D341Med (cell line): Measurements from ENCODE around the gene MAP3K1.

ENCODE experiments used
- DNase-seq: peaks from one replicate; pipeline ENCODE4 v3.0.0; 2012; ENCODE audit warnings: low spot score

MAP3K1 gene

GRCh38 chr5:56909294-56910209, 94.2 kb downstream of the MAP3K1 start, which contains the start of gene SETD9:
Gene SETD9 (plus strand): TSS chr5:56909596. CDS start chr5:56909646, 50 bp downstream.
- peak; percentile 97 for DNase-seq

GRCh38 chr5:56910210-56910965, 95.0 kb downstream of the MAP3K1 start:
- peak; percentile 52 for DNase-seq

DNA sequence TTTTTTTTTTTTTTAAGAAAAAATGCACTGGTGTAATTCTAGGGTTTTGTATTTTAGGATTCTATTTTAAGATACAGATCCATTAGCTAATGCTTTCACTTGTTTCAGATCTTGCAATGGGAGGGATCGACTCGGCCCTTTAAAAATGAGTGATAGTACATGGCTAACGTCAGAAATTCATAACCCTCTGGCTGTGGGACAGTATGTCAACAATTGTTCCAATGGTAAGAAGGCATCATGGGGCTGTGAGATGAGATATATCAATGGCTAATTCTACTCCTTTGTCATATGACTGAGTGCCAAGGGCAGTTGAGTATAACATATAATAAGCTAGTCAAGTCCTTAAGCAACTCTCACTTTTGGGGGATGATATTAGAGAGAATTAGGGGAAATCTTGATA, 98.4 kb downstream of the MAP3K1 start:
- no peak for DNase-seq

GRCh38 chr5:56914678-56915077, 99.3 kb downstream of the MAP3K1 start:
- no peak for DNase-seq

GRCh38 chr5:56917534-56917933, 102.2 kb downstream of the MAP3K1 start:
- no peak for DNase-seq

DNA sequence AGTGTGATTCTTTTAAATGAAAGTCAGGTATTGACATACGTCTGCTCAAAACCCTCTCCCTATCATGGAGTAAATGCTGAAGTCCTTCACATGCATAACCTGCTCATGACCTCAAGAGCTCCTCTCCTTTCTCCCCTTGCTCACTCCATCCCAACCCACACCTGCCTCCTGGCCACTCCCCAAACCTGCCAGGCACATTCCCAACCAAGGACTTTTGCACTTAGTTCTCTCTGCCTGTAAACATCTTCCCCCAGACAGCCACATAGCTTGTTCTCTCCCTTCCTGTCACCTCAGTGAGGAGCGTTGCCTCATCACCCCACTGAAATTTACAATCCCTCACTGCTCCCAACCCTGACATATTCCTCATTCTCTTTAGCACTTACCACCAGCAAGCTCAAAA, 102.7 kb downstream of the MAP3K1 start:
- DNase-seq, result no peak

DNA sequence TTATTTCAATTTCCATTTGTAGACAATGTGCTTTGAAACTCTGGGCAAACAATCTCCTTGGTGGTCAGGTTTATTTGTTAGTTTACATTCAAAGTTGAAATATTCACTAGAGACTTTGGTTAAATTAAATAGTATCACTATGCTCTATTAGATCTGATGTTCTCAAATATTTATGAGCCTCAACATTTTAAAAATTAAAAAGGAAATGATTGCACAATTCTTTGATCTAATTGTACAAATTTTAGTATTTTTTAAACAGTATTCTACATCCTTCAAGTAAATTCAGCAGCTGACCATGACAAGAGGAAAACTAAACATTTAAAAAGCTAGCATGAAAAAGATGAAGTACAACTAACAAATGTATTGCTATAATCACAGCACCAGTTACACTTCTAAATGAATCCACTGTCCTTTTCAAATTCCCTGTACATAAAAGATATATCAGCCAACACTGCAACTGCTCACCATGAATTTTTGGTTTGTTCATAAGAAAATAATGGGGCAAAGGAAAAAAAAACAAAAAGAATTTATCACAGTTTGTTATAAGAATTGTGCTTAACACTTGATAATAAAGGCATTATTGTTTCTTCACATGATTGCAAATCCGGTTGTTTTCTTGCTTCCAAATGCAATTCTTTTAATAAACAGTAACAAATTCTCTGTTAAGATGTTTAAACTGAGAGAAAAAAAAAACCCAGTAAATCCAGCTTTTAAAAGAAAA, 104.8 kb downstream of the MAP3K1 start:
- no peak for DNase-seq

DNA sequence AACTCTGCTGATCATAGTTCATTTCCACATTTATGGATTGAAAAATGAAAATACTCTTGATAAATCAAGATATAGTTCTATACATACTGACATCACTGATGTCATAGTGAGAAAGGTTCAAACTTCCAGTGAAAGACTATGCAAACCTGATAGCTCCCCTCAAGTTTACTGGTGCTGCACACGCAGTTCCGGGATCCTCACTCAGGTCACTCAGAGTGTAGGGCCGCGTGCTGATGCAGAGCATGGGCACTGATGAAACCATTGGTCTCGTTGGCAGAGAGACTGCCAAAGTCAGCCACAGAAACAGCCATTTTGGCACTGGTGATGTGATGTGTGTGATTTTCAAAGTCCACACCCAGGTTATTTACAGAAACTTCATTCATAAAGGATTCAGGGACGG, 107.6 kb downstream of the MAP3K1 start:
- no peak for DNase-seq

DNA sequence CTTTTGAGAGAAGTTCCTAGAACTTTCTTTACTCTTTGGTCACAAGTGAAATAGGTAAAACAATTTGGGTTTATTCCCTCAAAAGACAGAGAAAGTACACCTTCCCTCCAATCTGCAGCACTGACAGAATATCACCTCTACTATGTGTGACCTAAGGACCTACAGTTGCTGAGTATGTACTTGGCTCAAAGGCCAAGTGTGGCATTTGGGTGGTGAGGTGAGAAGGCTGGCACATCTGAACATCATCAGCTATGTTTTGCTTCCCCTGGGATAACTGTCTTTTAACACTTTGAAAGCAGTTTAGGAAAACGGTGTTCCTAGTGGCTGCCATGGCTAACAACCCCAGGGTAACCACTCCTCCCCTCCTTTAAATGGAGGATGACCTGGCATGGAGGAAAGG, 119.0 kb downstream of the MAP3K1 start:
- no peak for DNase-seq

DNA sequence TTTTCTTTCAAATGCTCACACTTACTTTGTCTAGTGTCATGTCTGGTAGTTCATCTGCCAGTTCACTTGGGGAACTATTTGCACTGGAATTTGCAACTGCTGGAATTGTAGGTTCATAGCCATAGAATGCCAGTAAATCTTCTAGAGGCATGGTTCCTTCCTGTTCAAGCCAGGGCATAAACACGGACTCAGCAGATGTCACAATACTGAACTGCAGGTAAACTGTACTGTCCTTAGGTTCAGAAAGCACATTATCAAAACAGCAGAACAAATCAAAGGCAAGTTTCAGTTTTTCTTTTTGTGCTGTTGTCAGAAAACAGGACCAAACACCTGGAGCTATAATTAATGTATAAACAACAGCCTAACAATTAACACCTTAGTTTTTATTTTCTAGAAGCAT, 123.5 kb downstream of the MAP3K1 start:
- no peak for DNase-seq

DNA sequence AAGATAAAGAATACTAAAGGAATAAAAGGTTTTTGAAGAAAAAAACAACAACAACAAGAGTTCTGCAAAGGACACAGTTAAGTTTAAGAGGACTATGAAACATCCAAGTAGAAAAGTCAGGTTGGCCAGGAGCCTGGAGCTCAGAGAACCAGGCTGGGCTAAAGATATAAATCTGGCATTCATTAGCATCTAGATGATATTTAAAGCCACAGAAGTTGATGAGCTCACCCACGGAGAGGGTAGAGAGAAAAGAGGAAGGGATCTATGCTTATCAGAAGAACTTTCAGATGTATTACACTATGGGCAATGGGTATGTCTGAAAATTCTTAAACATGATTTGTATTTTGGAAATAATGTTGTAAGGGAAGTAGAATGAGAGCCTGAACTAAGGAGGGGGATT, 126.6 kb downstream of the MAP3K1 start:
- DNase-seq, result no peak
